Mucosa of descending colon (tissue), 3 donors: Measurements from ENCODE around the gene TOPBP1. TPM values are rescaled to one million over a fixed set of nuclear protein-coding genes. Genes with fewer than 3 reads are reported as not detected.

Experiments used
- ATAC-seq: fragments of 200-7000 bp; cut with Tn5 transposase; one replicate; pipeline ENCODE4 v1.9.1; 2020; ENCODE audit warnings: mild to moderate bottlenecking, moderate library complexity
- DNase-seq, 3 donors: peaks; one replicate each; pipeline ENCODE4 v3.0.0-alpha.2; 2020
- H3K36me3 ChIP-seq: fragments of 200-600 bp; one replicate; pipeline ENCODE4 v1.8.0; 2021; ENCODE audit warnings: low read depth, mild to moderate bottlenecking
- H3K4me1 ChIP-seq: fragments of 200-600 bp; one replicate; pipeline ENCODE4 v1.8.0; 2021; ENCODE audit warnings: low read depth, mild to moderate bottlenecking
- H3K4me3 ChIP-seq: fragments of 200-600 bp; one replicate; pipeline ENCODE4 v1.8.0; 2021; ENCODE audit warnings: mild to moderate bottlenecking
- H3K9me3 ChIP-seq: fragments of 200-600 bp; one replicate; pipeline ENCODE4 v1.8.0; 2021; ENCODE audit warnings: mild to moderate bottlenecking
- CTCF ChIP-seq: fragments of 200-600 bp; IDR thresholded peaks from one replicate; pipeline ENCODE4 v1.8.0; 2022; ENCODE audit warnings: antibody characterized with exemption, mild to moderate bottlenecking
- intact Hi-C, 2 donors: fragments of 100-400 bp; cut with DNase I in 1 of 2; cut with micrococcal nuclease in 1 of 2; formaldehyde crosslinking; loops; one replicate each; pipeline versions ENCODE4 v1.11.0 to v1.11.1; 2022; cut with DNase I, micrococcal nuclease
- total RNA-seq, 3 donors: library from RNA; stranded (reverse); fragmentation: NEBNext Ultra II Directional in 2 of 3; extraction: Animal tissue kit (Norgen Biotek cat#: 25700) in 2 of 3; gene quantifications; one replicate each; pipeline versions ENCODE4 v1.2.1 to v1.2.4, GENCODE V29; 2021 to 2023
- donor health status: DM: no; HTN: no; CAD: no; lungs with moderate emphysema.
- donor health status: DM: no; HTN: no; CAD: no.
- donor health status: DM: no; HTN: yes; CAD: no.

The TOPBP1 gene
- total RNA-seq, 3 donors from 2014 or later: 22.8 to 31.7 (median 23.9) TPM

GRCh38 chr3:133701435-133702358 is 40.0 kb upstream of the TOPBP1 start:
- intact Hi-C loops: no loop called here

GRCh38 chr3:133700351-133700750 is 38.6 kb upstream of the TOPBP1 start:
- DNase-seq: no peak
- H3K9me3 ChIP-seq: no peaks in the 10 kb centered on the region
- H3K36me3 ChIP-seq: no peaks in the 10 kb centered on the region
- H3K4me1 ChIP-seq: no peaks in the 10 kb centered on the region
- intact Hi-C loops: no loop called here
- TF ChIP-seq CTCF: no peak
- ATAC-seq: no peak
- H3K4me3 ChIP-seq: no peak overlapping the region

More at GRCh38 chr3:133701435-133702358, 40.0 kb upstream of the TOPBP1 start:
- Histone ChIP-seq H3K9me3 (no peaks in the 10 kb centered on the region), H3K36me3 (no peaks in the 10 kb centered on the region), H3K4me1 (no peaks in the 10 kb centered on the region), H3K4me3 (no peak overlapping the region)
- DNase-seq: no peak
- ATAC-seq: no peak
- TF ChIP-seq CTCF: no peak

- intact Hi-C loops: no loop called here
- no peaks in the 10 kb centered on the region for H3K4me1 ChIP-seq
- TF ChIP-seq CTCF: no peak
- DNase-seq (no peak), ATAC-seq (no peak)
- H3K9me3 ChIP-seq: no peaks in the 10 kb centered on the region
- H3K36me3 ChIP-seq: no peaks in the 10 kb centered on the region
- no peak overlapping the region for H3K4me3 ChIP-seq
Measured at GRCh38 chr3:133699903-133700302, 38.2 kb upstream of the TOPBP1 start.

- no peak for TF ChIP-seq CTCF
- H3K36me3 ChIP-seq: no peaks in the 10 kb centered on the region
- ATAC-seq: no peak
- intact Hi-C loops: no loop called here
- H3K4me3 ChIP-seq: no peak overlapping the region
- H3K9me3 ChIP-seq: no peaks in the 10 kb centered on the region
- DNase-seq: no peak
- H3K4me1 ChIP-seq: no peaks in the 10 kb centered on the region
Measured at GRCh38 chr3:133699467-133699866, 37.7 kb upstream of the TOPBP1 start.

GRCh38 chr3:133697960-133698359 is 36.2 kb upstream of the TOPBP1 start:
- intact Hi-C loops: no loop called here
- DNase-seq (no peak), ATAC-seq (no peak)
- Histone ChIP-seq H3K4me1 (no peaks in the 10 kb centered on the region), H3K9me3 (no peaks in the 10 kb centered on the region), H3K4me3 (no peak overlapping the region), H3K36me3 (no peaks in the 10 kb centered on the region)
- no peak for TF ChIP-seq CTCF
